A673 (cell line): ENCODE results near the gene ARMH3. TPM values are rescaled to one million over a fixed set of nuclear protein-coding genes. Genes with fewer than 3 reads are reported as not detected.

ENCODE experiments used
- BruUV-seq: library from RNA; stranded (reverse); fragments of 400-500 nt; replicated peaks from 2 replicates; lab custom pipeline; 2021; lab: Mats Ljungman, UMichigan
- CTCF ChIA-PET: fragments of 300-600 bp; sonication (Branson Sonifier 250); formaldehyde crosslinking; loops from one replicate; lab custom pipeline; 2022; ENCODE audit warnings: antibody characterized with exemption; lab: Charles Lee
- POLR2A ChIA-PET: fragments of 300-600 bp; sonication (Branson Sonifier 250); formaldehyde crosslinking; loops from one replicate; lab custom pipeline; 2022; ENCODE audit warnings: antibody characterized with exemption; ENCODE audit not compliant: low non-redundant PET; lab: Charles Lee
- DNase-seq: peaks from one replicate; pipeline ENCODE4 v3.0.0-alpha.2; 2015; ENCODE audit warnings: low spot score
- H3K27ac ChIP-seq: fragments of 200-600 bp; sonication (generic); 2 replicates; pipeline ENCODE4 v1.5.1; 2016; ENCODE audit warnings: mixed run types, low read depth, mild to moderate bottlenecking, mixed read lengths, antibody characterized with exemption, low read length; ENCODE audit not compliant: poor library complexity, severe bottlenecking
- H3K27me3 ChIP-seq: fragments of 200-600 bp; sonication (generic); replicated peaks from 2 replicates; pipeline ENCODE4 v1.6.1; 2017; ENCODE audit warnings: mixed run types, low read depth, mild to moderate bottlenecking, mixed read lengths, antibody characterized with exemption, low read length; ENCODE audit not compliant: insufficient read depth, poor library complexity
- H3K36me3 ChIP-seq: fragments of 200-600 bp; sonication (generic); 2 replicates; pipeline ENCODE4 v1.6.1; 2016; ENCODE audit warnings: mixed run types, mild to moderate bottlenecking, mixed read lengths, antibody characterized with exemption, low read length; ENCODE audit not compliant: insufficient read depth, poor library complexity, severe bottlenecking
- H3K4me1 ChIP-seq: fragments of 200-600 bp; sonication (generic); 2 replicates; pipeline ENCODE4 v1.6.1; 2017; ENCODE audit warnings: mixed run types, mild to moderate bottlenecking, mixed read lengths, antibody characterized with exemption, low read length; ENCODE audit not compliant: insufficient read depth, poor library complexity, severe bottlenecking
- H3K4me3 ChIP-seq: fragments of 200-600 bp; sonication (generic); 2 replicates; pipeline ENCODE4 v1.5.1; 2016; ENCODE audit warnings: low read depth, mixed run types, mild to moderate bottlenecking, mixed read lengths, low read length; ENCODE audit not compliant: poor library complexity, severe bottlenecking
- H3K9me3 ChIP-seq: fragments of 200-600 bp; sonication (generic); 2 replicates; pipeline ENCODE4 v1.6.1; 2016; ENCODE audit warnings: mixed run types, low read depth, mild to moderate bottlenecking, mixed read lengths, antibody characterized with exemption, low read length; ENCODE audit not compliant: poor library complexity, severe bottlenecking
- CTCF ChIP-seq: fragments of 300-800, 200-600 bp; sonication (generic); conservative IDR thresholded peaks from 2 replicates; pipeline ENCODE4 v1.5.1; 2017; ENCODE audit warnings: low read depth, mild to moderate bottlenecking, antibody characterized with exemption, low read length, moderate library complexity, mixed read lengths
- EZH2 ChIP-seq: fragments of 200-600 bp; sonication (generic); IDR thresholded peaks from 2 replicates; pipeline ENCODE4 v1.6.1; 2017; ENCODE audit warnings: borderline replicate concordance, low read depth, mild to moderate bottlenecking, mixed read lengths, antibody characterized with exemption, low read length; ENCODE audit not compliant: poor library complexity, severe bottlenecking
- intact Hi-C: fragments of 100-400 bp; cut with micrococcal nuclease; formaldehyde crosslinking; loops from one replicate; pipeline ENCODE4 v1.10.0; 2022; ENCODE audit not compliant: unreplicated experiment
- total RNA-seq: library from RNA; stranded (reverse); gene quantifications from 2 replicates; pipeline ENCODE4 v1.2.3, GENCODE V29; 2021

Gene ARMH3
- total RNA-seq, 1 experiment from 2014 or later, result 17.8 TPM

- no peak for TF ChIP-seq CTCF
- TF ChIP-seq EZH2, result no peak
- BruUV-seq, result no TSS peak
- H3K4me3 ChIP-seq, result no peak overlapping the region
- intact Hi-C loops, result no loop called here
- H3K9me3 ChIP-seq, result no peaks in the 10 kb centered on the region
- ChIA-PET CTCF (interaction anchor here (0.6 to 1.3 kb wide), 2 partner anchors 8 to 161 kb away, joined by 3 to 6 read pairs; no protein-coding TSS in a partner anchor), POLR2A (no interaction called here)
- no peak for DNase-seq
- H3K36me3 ChIP-seq, result no peaks in the 10 kb centered on the region
- no peaks in the 10 kb centered on the region for H3K4me1 ChIP-seq
- no peak overlapping the region for H3K27ac ChIP-seq
- H3K27me3 ChIP-seq, result no peaks in the 10 kb centered on the region
Measured at GRCh38 chr10:101848894-101849351, 207.1 kb downstream of the ARMH3 start.

GRCh38 chr10:101848408-101848807 lies 207.6 kb downstream of the ARMH3 start:
- intact Hi-C loops, result no loop called here
- CTCF ChIA-PET, result interaction anchor here (1.3 kb wide), 1 partner anchor 162 kb away, joined by 6 read pairs; no protein-coding TSS in a partner anchor
- H3K36me3 ChIP-seq, result no peaks in the 10 kb centered on the region
- H3K4me3 ChIP-seq, result no peak overlapping the region
- H3K27ac ChIP-seq, result no peak overlapping the region
- no TSS peak for BruUV-seq
- H3K4me1 ChIP-seq, result no peaks in the 10 kb centered on the region
- TF ChIP-seq EZH2 (no peak), CTCF (no peak)
- no peak for DNase-seq
- H3K27me3 ChIP-seq, result no peaks in the 10 kb centered on the region
- H3K9me3 ChIP-seq, result no peaks in the 10 kb centered on the region
- POLR2A ChIA-PET, result no interaction called here

GRCh38 chr10:101845893-101846292 lies 210.1 kb downstream of the ARMH3 start:
- BruUV-seq, result no TSS peak
- peaks cover 2% of the 10 kb centered on the region for H3K4me1 ChIP-seq
- CTCF ChIA-PET, result no interaction called here
- no peak overlapping the region for H3K27ac ChIP-seq
- POLR2A ChIA-PET, result no interaction called here
- intact Hi-C loops, result no loop called here
- no peak for DNase-seq
- H3K9me3 ChIP-seq, result no peaks in the 10 kb centered on the region
- TF ChIP-seq EZH2 (no peak), CTCF (no peak)
- no peaks in the 10 kb centered on the region for H3K36me3 ChIP-seq
- no peak overlapping the region for H3K4me3 ChIP-seq
- H3K27me3 ChIP-seq, result no peaks in the 10 kb centered on the region
